NT2/D1 (cell line): ENCODE data around the gene SPEN.
"Not testable (repeated sequence)": the region's sequence is repeated elsewhere in the genome, so short reads cannot be mapped to it uniquely, and the experiment has no call there.

Experiments
- DNase-seq: peaks from one replicate; pipeline ENCODE4 v3.0.0-alpha.2; 2011; ENCODE audit warnings: low read depth, low spot score
- H3K27me3 ChIP-seq: 2 replicates; pipeline ENCODE4 v1.6.0; 2011; ENCODE audit warnings: mild to moderate bottlenecking; ENCODE audit not compliant: insufficient read length, insufficient read depth
- H3K36me3 ChIP-seq: 2 replicates; pipeline ENCODE4 v1.6.1; 2011; ENCODE audit warnings: mild to moderate bottlenecking, low read length, mixed read lengths; ENCODE audit not compliant: insufficient read depth, insufficient read length
- H3K4me1 ChIP-seq: 2 replicates; pipeline ENCODE4 v1.5.1; 2011; ENCODE audit not compliant: insufficient read depth, insufficient read length
- H3K4me3 ChIP-seq: 2 replicates; pipeline ENCODE4 v1.5.1; 2011; ENCODE audit warnings: low read depth; ENCODE audit not compliant: insufficient read length
- H3K9ac ChIP-seq: 2 replicates; pipeline ENCODE4 v1.6.0; 2011; ENCODE audit warnings: low read depth; ENCODE audit not compliant: insufficient read length
- H3K9me3 ChIP-seq: 2 replicates; pipeline ENCODE4 v1.5.1; 2011; ENCODE audit warnings: mild to moderate bottlenecking, low read length; ENCODE audit not compliant: insufficient read depth
- SUZ12 ChIP-seq: IDR thresholded peaks from 2 replicates; pipeline ENCODE4 v1.6.1; 2011; ENCODE audit not compliant: insufficient read length, insufficient read depth; ENCODE audit errors: extremely low read depth
- YY1 ChIP-seq: IDR thresholded peaks from 2 replicates; pipeline ENCODE4 v1.6.1; 2011; ENCODE audit not compliant: insufficient read length, insufficient read depth
- ZNF274 ChIP-seq: IDR thresholded peaks from 2 replicates; pipeline ENCODE4 v1.6.1; 2011; ENCODE audit warnings: mild to moderate bottlenecking, low read depth, low read length

Gene SPEN

GRCh38 chr1:15900662-15901279 is 53.3 kb downstream of the SPEN start:
- H3K4me3 ChIP-seq: no peak overlapping the region
- H3K27me3 ChIP-seq: no peaks in the 10 kb centered on the region
- no peaks in the 10 kb centered on the region for H3K4me1 ChIP-seq
- no peaks in the 10 kb centered on the region for H3K9me3 ChIP-seq
- DNase-seq: no peak
- no peaks in the 10 kb centered on the region for H3K36me3 ChIP-seq
- TF ChIP-seq ZNF274: no peak
- no peak for TF ChIP-seq YY1
- TF ChIP-seq SUZ12: no peak
- no peak overlapping the region for H3K9ac ChIP-seq

- no peak for TF ChIP-seq ZNF274
- TF ChIP-seq YY1: no peak
- no peak for TF ChIP-seq SUZ12
- H3K4me3 ChIP-seq: no peak overlapping the region
- no peaks in the 10 kb centered on the region for H3K27me3 ChIP-seq
- no peak overlapping the region for H3K9ac ChIP-seq
- no peak for DNase-seq
- H3K36me3 ChIP-seq: no peaks in the 10 kb centered on the region
- H3K9me3 ChIP-seq: no peaks in the 10 kb centered on the region
- H3K4me1 ChIP-seq: no peaks in the 10 kb centered on the region
Observed at GRCh38 chr1:15902882-15903281, 55.4 kb downstream of the SPEN start.

GRCh38 chr1:15908597-15908996 is 61.1 kb downstream of the SPEN start:
- no peak for DNase-seq
- H3K4me3 ChIP-seq: no peak overlapping the region
- H3K9ac ChIP-seq: no peak overlapping the region
- no peaks in the 10 kb centered on the region for H3K9me3 ChIP-seq
- no peaks in the 10 kb centered on the region for H3K27me3 ChIP-seq
- peaks cover 23% of the 10 kb centered on the region for H3K36me3 ChIP-seq
- H3K4me1 ChIP-seq: no peaks in the 10 kb centered on the region
- TF ChIP-seq ZNF274: no peak
- no peak for TF ChIP-seq SUZ12
- no peak for TF ChIP-seq YY1

GRCh38 chr1:15911141-15911540 is 63.6 kb downstream of the SPEN start:
- H3K4me1 ChIP-seq: no peaks in the 10 kb centered on the region
- TF ChIP-seq SUZ12: no peak
- TF ChIP-seq ZNF274: no peak
- no peak for TF ChIP-seq YY1
- no peaks in the 10 kb centered on the region for H3K27me3 ChIP-seq
- no peak overlapping the region for H3K9ac ChIP-seq
- H3K9me3 ChIP-seq: no peaks in the 10 kb centered on the region
- DNase-seq: no peak
- peaks cover 23% of the 10 kb centered on the region for H3K36me3 ChIP-seq
- H3K4me3 ChIP-seq: no peak overlapping the region

- H3K9me3 ChIP-seq: no peaks in the 10 kb centered on the region
- peaks cover 28% of the 10 kb centered on the region for H3K36me3 ChIP-seq
- no peak for DNase-seq
- H3K9ac ChIP-seq: no peak overlapping the region
- H3K27me3 ChIP-seq: no peaks in the 10 kb centered on the region
- H3K4me3 ChIP-seq: no peak overlapping the region
- TF ChIP-seq ZNF274: no peak
- no peak for TF ChIP-seq SUZ12
- no peaks in the 10 kb centered on the region for H3K4me1 ChIP-seq
Observed at GRCh38 chr1:15911927-15912326, 64.4 kb downstream of the SPEN start.

- H3K27me3 ChIP-seq, H3K9me3 ChIP-seq, H3K4me1 ChIP-seq, DNase-seq, H3K9ac ChIP-seq, H3K4me3 ChIP-seq: not testable (repeated sequence)
- peaks cover 34% of the 10 kb centered on the region for H3K36me3 ChIP-seq
Observed at GRCh38 chr1:15913607-15914006, 66.1 kb downstream of the SPEN start.

GRCh38 chr1:15915991-15916390 is 68.5 kb downstream of the SPEN start:
- no peaks in the 10 kb centered on the region for H3K4me1 ChIP-seq
- no peak for DNase-seq
- peaks cover 37% of the 10 kb centered on the region for H3K36me3 ChIP-seq
- H3K9me3 ChIP-seq: no peaks in the 10 kb centered on the region
- no peaks in the 10 kb centered on the region for H3K27me3 ChIP-seq
- no peak overlapping the region for H3K4me3 ChIP-seq
- no peak overlapping the region for H3K9ac ChIP-seq
- no peak for TF ChIP-seq YY1
- TF ChIP-seq SUZ12: no peak
- TF ChIP-seq ZNF274: no peak

GRCh38 chr1:15916417-15916816 is 68.9 kb downstream of the SPEN start:
- no peaks in the 10 kb centered on the region for H3K4me1 ChIP-seq
- DNase-seq: no peak
- no peak overlapping the region for H3K4me3 ChIP-seq
- TF ChIP-seq SUZ12 (no peak), ZNF274 (no peak), YY1 (no peak)
- H3K9me3 ChIP-seq: no peaks in the 10 kb centered on the region
- peaks cover 37% of the 10 kb centered on the region for H3K36me3 ChIP-seq
- no peaks in the 10 kb centered on the region for H3K27me3 ChIP-seq
- no peak overlapping the region for H3K9ac ChIP-seq
